ENCODE results near the gene CAMTA1.

GRCh38 chr1:6972399-6972798 lies 187.1 kb downstream of the CAMTA1 start:
- TF ChIP-seq FOXK2 (IDR thresholded peaks at IDR 0.05) = no peak
- no peak for TF ChIP-seq FOXA1 (IDR thresholded peaks at IDR 0.05)
- no peak for TF ChIP-seq CTBP1 (IDR thresholded peaks at IDR 0.05; ENCODE audit: borderline replicate concordance)
